ENCODE results near the gene STK11IP.

STK11IP gene

GRCh38 chr2:219614076-219614860 lies 16.6 kb downstream of the STK11IP start:
- no peak for DNase-seq (ENCODE audit: low read depth in 1 of 2, low spot score in 1 of 2)

- no peak for DNase-seq (ENCODE audit: low read depth in 1 of 2, low spot score in 1 of 2)
Observed at GRCh38 chr2:219615036-219615435, 17.4 kb downstream of the STK11IP start.

- DNase-seq (ENCODE audit: low read depth in 1 of 2, low spot score in 1 of 2): no peak
Observed at GRCh38 chr2:219615894-219616293, 18.2 kb downstream of the STK11IP start.

GRCh38 chr2:219616550-219616949 lies 18.9 kb downstream of the STK11IP start:
- DNase-seq (ENCODE audit: low read depth in 1 of 2, low spot score in 1 of 2): no peak

GRCh38 chr2:219618733-219619122 lies 21.1 kb downstream of the STK11IP start:
- no peak for DNase-seq (ENCODE audit: low read depth in 1 of 2, low spot score in 1 of 2)

GRCh38 chr2:219619235-219619634 lies 21.6 kb downstream of the STK11IP start:
- DNase-seq (ENCODE audit: low read depth in 1 of 2, low spot score in 1 of 2): no peak

- no peak for DNase-seq (ENCODE audit: low read depth in 1 of 2, low spot score in 1 of 2)
Observed at GRCh38 chr2:219620546-219620945, 22.9 kb downstream of the STK11IP start.

- no peak for DNase-seq (ENCODE audit: low read depth in 1 of 2, low spot score in 1 of 2)
Observed at GRCh38 chr2:219621935-219622334, 24.3 kb downstream of the STK11IP start.

- no peak for DNase-seq (ENCODE audit: low read depth in 1 of 2, low spot score in 1 of 2)
Observed at GRCh38 chr2:219622472-219622871, 24.8 kb downstream of the STK11IP start.

- no peak for DNase-seq (ENCODE audit: low read depth in 1 of 2, low spot score in 1 of 2)
Observed at GRCh38 chr2:219624565-219624964, 26.9 kb downstream of the STK11IP start.

- no peak for DNase-seq (ENCODE audit: low read depth in 1 of 2, low spot score in 1 of 2)
Observed at GRCh38 chr2:219625179-219625578, 27.5 kb downstream of the STK11IP start.

- no peak for DNase-seq (ENCODE audit: low read depth in 1 of 2, low spot score in 1 of 2)
Observed at GRCh38 chr2:219626540-219626939, 28.9 kb downstream of the STK11IP start.

- DNase-seq (ENCODE audit: low read depth in 1 of 2, low spot score in 1 of 2): no peak
Observed at GRCh38 chr2:219627103-219628100, 29.7 kb downstream of the STK11IP start, which contains the start of gene SLC4A3. TSS of gene SLC4A3 (plus strand) at chr2:219627630. CDS start at chr2:219627993, 363 bp downstream.

- no peak for DNase-seq (ENCODE audit: low read depth in 1 of 2, low spot score in 1 of 2)
Observed at GRCh38 chr2:219628235-219628985, 30.8 kb downstream of the STK11IP start.

GRCh38 chr2:219628986-219629901 lies 31.6 kb downstream of the STK11IP start:
- no peak for DNase-seq (ENCODE audit: low read depth in 1 of 2, low spot score in 1 of 2)

GRCh38 chr2:219629976-219630695 lies 32.5 kb downstream of the STK11IP start:
- DNase-seq (ENCODE audit: low read depth in 1 of 2, low spot score in 1 of 2): no peak

GRCh38 chr2:219630770-219631405 lies 33.2 kb downstream of the STK11IP start:
- DNase-seq (ENCODE audit: low read depth in 1 of 2, low spot score in 1 of 2): no peak

- DNase-seq (ENCODE audit: low read depth in 1 of 2, low spot score in 1 of 2): no peak
Observed at GRCh38 chr2:219631406-219631891, 33.8 kb downstream of the STK11IP start.
